ENCODE measurements around the gene PHETA2. TPM values are rescaled to one million over a fixed set of nuclear protein-coding genes. Genes with fewer than 3 reads are reported as not detected.
A peak's percentile ranks its signal among the peaks of the same experiment; 100 is the strongest.

PHETA2 gene, protein sequence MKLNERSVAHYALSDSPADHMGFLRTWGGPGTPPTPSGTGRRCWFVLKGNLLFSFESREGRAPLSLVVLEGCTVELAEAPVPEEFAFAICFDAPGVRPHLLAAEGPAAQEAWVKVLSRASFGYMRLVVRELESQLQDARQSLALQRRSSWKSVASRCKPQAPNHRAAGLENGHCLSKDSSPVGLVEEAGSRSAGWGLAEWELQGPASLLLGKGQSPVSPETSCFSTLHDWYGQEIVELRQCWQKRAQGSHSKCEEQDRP
- total RNA-seq, result 10 to 100 TPM in 3 of 7 donors, 1 to 10 TPM in 4; 6.8 to 11.5 (median 9.6) TPM
- polyA plus RNA-seq, result 1 to 10 TPM; 3.1 to 5.5 (median 4.3) TPM
- long read RNA-seq, donor 1, partial matches to known transcripts, result 0 of 5 reads
- long read RNA-seq, donor 1, other reads (novel, unspliced or antisense), result 0 of 5 reads
- long read RNA-seq, donor 2, transcript PHETA2-201 (3 exons, 2,335 nt), result major isoform, 7 of 7 reads
- long read RNA-seq, donor 2, partial matches to known transcripts, result 0 of 7 reads
- long read RNA-seq, donor 2, other reads (novel, unspliced or antisense), result 0 of 7 reads

DNA sequence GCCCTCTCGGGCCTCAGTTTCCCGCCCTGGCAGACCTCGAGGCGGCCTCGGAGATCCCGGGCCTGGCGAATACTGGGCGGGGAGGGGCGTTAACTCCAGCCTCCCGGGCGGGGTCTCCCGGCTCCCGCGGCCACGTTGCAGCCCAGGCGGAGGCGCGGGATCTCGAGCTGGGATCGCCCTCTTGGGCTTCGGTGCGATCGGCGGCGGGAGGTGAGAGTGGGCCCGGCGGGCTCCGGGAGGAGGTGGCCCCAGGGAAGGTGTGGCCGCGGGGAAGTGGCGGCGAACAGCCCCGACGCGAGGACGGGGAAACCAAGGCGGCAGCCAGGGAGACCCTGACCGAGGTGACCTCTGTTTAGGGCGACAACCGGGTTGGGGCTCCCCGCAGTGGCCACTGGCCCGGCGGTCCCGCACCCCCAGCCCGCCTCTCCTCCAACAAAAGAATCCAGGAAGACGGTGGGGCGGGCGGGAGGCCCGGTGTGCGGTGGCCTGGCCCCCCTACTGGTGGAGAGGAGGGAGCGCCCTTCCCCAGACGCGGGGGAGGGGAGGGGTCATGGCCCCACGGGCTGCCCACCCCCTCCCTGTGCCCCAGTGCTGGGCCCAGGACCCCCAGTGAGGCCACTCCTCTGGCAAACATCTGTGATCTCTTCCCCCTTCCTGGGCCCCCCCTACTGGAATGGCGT, at the start of gene PHETA2:
Gene PHETA2 (plus strand): TSS at position 117 of the 680 bp plus-strand sequence. CDS start 3,046 bp downstream, outside the sequence.
- Histone ChIP-seq H3K4me1 (peaks cover 26 to 85% (median 63%) of the 10 kb centered on the region in 6 donors), H3K36me3 (peaks cover 0 to 22% (median 0%) of the 10 kb centered on the region in 6 donors), H3K9me3 (no peaks in the 10 kb centered on the region), H3K27ac (peak within 1 kb of the TSS; percentile 38 to 92 (median 86)), H3K27me3 (replicated peaks in 1 of 7) (no peaks in the 10 kb centered on the region), H3K4me3 (peak within 1 kb of the TSS; percentile 34 to 70 (median 48))
- intact Hi-C loops (cut with DNase I; ENCODE audit: low total_unique reads), result no loop called here
- 1 to 2% (median 1%) methylated on average over 47 to 55 of the region's 55 CpGs for WGBS, 5 donors
- DNase-seq, result peak; percentile 87
- TF ChIP-seq POLR2AphosphoS5 (IDR thresholded peaks at IDR 0.05) (peak; percentile 22 to 73 (median 54)), POLR2A (IDR thresholded peaks at IDR 0.05) (no peak)
- TF ChIP-seq, protein P1, sequence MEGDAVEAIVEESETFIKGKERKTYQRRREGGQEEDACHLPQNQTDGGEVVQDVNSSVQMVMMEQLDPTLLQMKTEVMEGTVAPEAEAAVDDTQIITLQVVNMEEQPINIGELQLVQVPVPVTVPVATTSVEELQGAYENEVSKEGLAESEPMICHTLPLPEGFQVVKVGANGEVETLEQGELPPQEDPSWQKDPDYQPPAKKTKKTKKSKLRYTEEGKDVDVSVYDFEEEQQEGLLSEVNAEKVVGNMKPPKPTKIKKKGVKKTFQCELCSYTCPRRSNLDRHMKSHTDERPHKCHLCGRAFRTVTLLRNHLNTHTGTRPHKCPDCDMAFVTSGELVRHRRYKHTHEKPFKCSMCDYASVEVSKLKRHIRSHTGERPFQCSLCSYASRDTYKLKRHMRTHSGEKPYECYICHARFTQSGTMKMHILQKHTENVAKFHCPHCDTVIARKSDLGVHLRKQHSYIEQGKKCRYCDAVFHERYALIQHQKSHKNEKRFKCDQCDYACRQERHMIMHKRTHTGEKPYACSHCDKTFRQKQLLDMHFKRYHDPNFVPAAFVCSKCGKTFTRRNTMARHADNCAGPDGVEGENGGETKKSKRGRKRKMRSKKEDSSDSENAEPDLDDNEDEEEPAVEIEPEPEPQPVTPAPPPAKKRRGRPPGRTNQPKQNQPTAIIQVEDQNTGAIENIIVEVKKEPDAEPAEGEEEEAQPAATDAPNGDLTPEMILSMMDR (IDR thresholded peaks at IDR 0.05 in 8 of 11, conservative IDR thresholded peaks at IDR 0.05 in 3 of 11), result peak; percentile 19 to 72 (median 45)

DNA sequence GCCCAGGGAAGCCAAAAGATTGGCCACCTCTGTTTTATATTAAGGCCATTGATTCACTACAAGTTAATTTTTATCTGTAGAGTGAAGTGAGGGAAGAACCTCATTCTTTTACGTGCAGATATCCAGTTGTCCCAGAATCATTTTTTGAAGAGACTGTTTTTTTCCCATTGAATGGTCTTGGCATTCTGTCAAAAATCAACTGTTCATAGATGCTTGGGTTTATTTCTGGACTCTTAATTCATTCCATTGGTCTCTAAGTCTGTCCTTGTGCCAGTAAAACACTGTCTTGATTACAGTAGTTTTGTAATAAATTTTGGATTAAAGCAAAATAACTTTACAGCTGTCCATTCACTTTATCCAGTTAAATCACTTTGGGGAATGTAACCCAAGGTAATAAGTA, 48.6 kb upstream of the PHETA2 start:
- TF ChIP-seq, protein P1 (IDR thresholded peaks at IDR 0.05 in 8 of 11, conservative IDR thresholded peaks at IDR 0.05 in 3 of 11), result no peak
- TF ChIP-seq POLR2A (IDR thresholded peaks at IDR 0.05), result no peak
- TF ChIP-seq POLR2AphosphoS5 (IDR thresholded peaks at IDR 0.05), result no peak
- intact Hi-C loops (cut with DNase I; ENCODE audit: low total_unique reads), result no loop called here
- H3K4me1 ChIP-seq, result peaks cover 0 to 8% (median 0%) of the 10 kb centered on the region in 6 donors
- no peaks in the 10 kb centered on the region for H3K36me3 ChIP-seq
- no peaks in the 10 kb centered on the region for H3K27me3 ChIP-seq (replicated peaks in 1 of 7)
- no peaks in the 10 kb centered on the region for H3K9me3 ChIP-seq
- no peak for DNase-seq
- no peak overlapping the region for H3K27ac ChIP-seq
- no peak overlapping the region for H3K4me3 ChIP-seq
- WGBS, 5 donors, result 62 to 92% (median 77%) methylated on average over 1 of the region's 1 CpG

- H3K9me3 ChIP-seq, result no peaks in the 10 kb centered on the region
- H3K4me1 ChIP-seq, result peaks cover 0 to 8% (median 0%) of the 10 kb centered on the region in 6 donors
- no peak overlapping the region for H3K27ac ChIP-seq
- H3K4me3 ChIP-seq, result no peak overlapping the region
- intact Hi-C loops (cut with DNase I; ENCODE audit: low total_unique reads), result no loop called here
- 86 to 92% (median 88%) methylated on average over 9 to 10 of the region's 10 CpGs for WGBS, 5 donors
- no peaks in the 10 kb centered on the region for H3K36me3 ChIP-seq
- no peak for DNase-seq
- TF ChIP-seq POLR2A (IDR thresholded peaks at IDR 0.05) (no peak), POLR2AphosphoS5 (IDR thresholded peaks at IDR 0.05) (no peak)
- TF ChIP-seq, protein P1 (IDR thresholded peaks at IDR 0.05 in 8 of 11, conservative IDR thresholded peaks at IDR 0.05 in 3 of 11), result no peak
- H3K27me3 ChIP-seq (replicated peaks in 1 of 7), result no peaks in the 10 kb centered on the region
These were observed 47.3 kb upstream of the PHETA2 start for GRCh38 chr22:42026705-42027104.
